Measurements from ENCODE around the gene PPP2R2B. TPM values are rescaled to one million over a fixed set of nuclear protein-coding genes. Genes with fewer than 3 reads are reported as not detected.

The PPP2R2B gene
- total RNA-seq, 1 experiment from 2014 or later, result not detected

DNA sequence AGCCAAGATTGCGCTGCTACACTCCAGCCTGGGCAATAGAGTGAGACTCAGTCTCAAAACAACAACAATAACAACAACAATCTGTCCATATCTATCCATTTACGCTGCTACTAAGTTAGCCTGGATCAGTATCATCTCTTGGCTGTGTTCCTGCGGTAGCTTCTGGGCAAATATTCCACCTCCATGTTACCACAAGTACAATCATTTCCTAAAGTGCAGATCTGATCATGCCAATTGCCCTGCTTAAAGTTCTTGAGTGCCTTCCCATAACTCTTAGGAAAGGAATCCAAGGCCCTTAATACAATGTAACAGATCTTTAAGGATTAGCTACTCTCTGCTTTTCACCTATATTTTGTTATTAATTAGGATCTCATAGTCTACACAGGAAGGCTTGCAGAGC, 15.4 kb upstream of the PPP2R2B start:
- BruUV-seq (replicated peaks), result no TSS peak
- DNase-seq (ENCODE audit: low spot score), result no peak
- Histone ChIP-seq H3K9me3 (ENCODE audit: low read depth, low read length, poor library complexity, severe bottlenecking) (no peaks in the 10 kb centered on the region), H3K27me3 (replicated peaks; ENCODE audit: insufficient read depth, low read depth, low read length, poor library complexity) (peaks cover 5% of the 10 kb centered on the region), H3K4me1 (ENCODE audit: insufficient read depth, low read length, poor library complexity, severe bottlenecking) (no peaks in the 10 kb centered on the region), H3K36me3 (ENCODE audit: insufficient read depth, low read length, poor library complexity, severe bottlenecking) (no peaks in the 10 kb centered on the region), H3K27ac (ENCODE audit: low read depth, low read length, poor library complexity, severe bottlenecking) (no peak overlapping the region), H3K4me3 (ENCODE audit: low read depth, low read length, poor library complexity, severe bottlenecking) (no peak overlapping the region)
- TF ChIP-seq, protein P1, sequence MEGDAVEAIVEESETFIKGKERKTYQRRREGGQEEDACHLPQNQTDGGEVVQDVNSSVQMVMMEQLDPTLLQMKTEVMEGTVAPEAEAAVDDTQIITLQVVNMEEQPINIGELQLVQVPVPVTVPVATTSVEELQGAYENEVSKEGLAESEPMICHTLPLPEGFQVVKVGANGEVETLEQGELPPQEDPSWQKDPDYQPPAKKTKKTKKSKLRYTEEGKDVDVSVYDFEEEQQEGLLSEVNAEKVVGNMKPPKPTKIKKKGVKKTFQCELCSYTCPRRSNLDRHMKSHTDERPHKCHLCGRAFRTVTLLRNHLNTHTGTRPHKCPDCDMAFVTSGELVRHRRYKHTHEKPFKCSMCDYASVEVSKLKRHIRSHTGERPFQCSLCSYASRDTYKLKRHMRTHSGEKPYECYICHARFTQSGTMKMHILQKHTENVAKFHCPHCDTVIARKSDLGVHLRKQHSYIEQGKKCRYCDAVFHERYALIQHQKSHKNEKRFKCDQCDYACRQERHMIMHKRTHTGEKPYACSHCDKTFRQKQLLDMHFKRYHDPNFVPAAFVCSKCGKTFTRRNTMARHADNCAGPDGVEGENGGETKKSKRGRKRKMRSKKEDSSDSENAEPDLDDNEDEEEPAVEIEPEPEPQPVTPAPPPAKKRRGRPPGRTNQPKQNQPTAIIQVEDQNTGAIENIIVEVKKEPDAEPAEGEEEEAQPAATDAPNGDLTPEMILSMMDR (conservative IDR thresholded peaks at IDR 0.05; ENCODE audit: low read depth, low read length), result no peak
- TF ChIP-seq EZH2 (IDR thresholded peaks at IDR 0.05; ENCODE audit: borderline replicate concordance, low read depth, low read length, poor library complexity, severe bottlenecking), result no peak
- ChIA-PET POLR2A (ENCODE audit: low non-redundant PET) (no interaction called here), CTCF (no interaction called here)
- intact Hi-C loops (cut with micrococcal nuclease; ENCODE audit: unreplicated experiment), result no loop called here

DNA sequence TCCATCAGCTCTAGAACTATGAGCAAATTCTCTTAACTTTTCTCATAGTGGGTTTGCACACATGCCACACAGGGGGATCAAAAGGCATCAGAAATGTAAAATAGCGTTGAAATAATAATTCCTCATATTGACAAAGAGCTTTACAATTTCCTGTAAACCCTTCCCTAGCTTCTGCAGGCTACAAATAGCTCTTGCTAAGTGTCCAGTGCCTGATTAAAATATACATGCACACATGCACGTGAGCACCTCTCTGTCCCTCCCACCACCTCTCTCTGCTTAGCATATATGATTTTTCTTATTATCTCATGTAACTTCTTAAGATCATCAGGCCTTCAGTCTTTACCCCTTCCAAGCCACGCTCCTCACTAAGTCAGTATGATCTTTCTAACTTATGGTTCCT, 13.7 kb upstream of the PPP2R2B start:
- DNase-seq (ENCODE audit: low spot score), result no peak
- Histone ChIP-seq H3K36me3 (ENCODE audit: insufficient read depth, low read length, poor library complexity, severe bottlenecking) (no peaks in the 10 kb centered on the region), H3K27ac (ENCODE audit: low read depth, low read length, poor library complexity, severe bottlenecking) (no peak overlapping the region), H3K4me1 (ENCODE audit: insufficient read depth, low read length, poor library complexity, severe bottlenecking) (no peaks in the 10 kb centered on the region), H3K27me3 (replicated peaks; ENCODE audit: insufficient read depth, low read depth, low read length, poor library complexity) (peaks cover 5% of the 10 kb centered on the region), H3K9me3 (ENCODE audit: low read depth, low read length, poor library complexity, severe bottlenecking) (no peaks in the 10 kb centered on the region), H3K4me3 (ENCODE audit: low read depth, low read length, poor library complexity, severe bottlenecking) (no peak overlapping the region)
- no TSS peak for BruUV-seq (replicated peaks)
- intact Hi-C loops (cut with micrococcal nuclease; ENCODE audit: unreplicated experiment), result no loop called here
- TF ChIP-seq EZH2 (IDR thresholded peaks at IDR 0.05; ENCODE audit: borderline replicate concordance, low read depth, low read length, poor library complexity, severe bottlenecking), result no peak
- TF ChIP-seq, protein P1 (conservative IDR thresholded peaks at IDR 0.05; ENCODE audit: low read depth, low read length), result no peak
- POLR2A ChIA-PET (ENCODE audit: low non-redundant PET), result no interaction called here
- CTCF ChIA-PET, result no interaction called here

DNA sequence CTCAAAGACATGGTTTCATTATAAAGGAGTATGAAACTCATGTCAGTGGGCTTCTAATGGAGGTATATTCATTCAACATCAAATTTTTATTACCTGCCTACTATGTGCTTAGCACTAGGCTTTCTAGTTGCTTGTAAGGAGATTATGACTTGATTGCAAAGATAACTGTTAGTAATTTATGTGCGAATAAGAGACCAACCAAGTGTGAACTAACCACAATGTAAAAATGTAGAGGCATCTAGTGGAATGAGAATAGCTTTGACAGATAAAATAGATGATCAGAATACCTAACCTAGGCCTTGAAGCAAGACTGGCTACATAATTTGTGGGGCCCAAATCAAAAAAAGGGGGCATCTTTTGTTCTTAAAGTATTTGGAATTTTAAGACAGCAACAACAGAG, 13.0 kb upstream of the PPP2R2B start:
- no peaks in the 10 kb centered on the region for H3K9me3 ChIP-seq (ENCODE audit: low read depth, low read length, poor library complexity, severe bottlenecking)
- no peaks in the 10 kb centered on the region for H3K36me3 ChIP-seq (ENCODE audit: insufficient read depth, low read length, poor library complexity, severe bottlenecking)
- peaks cover 5% of the 10 kb centered on the region for H3K27me3 ChIP-seq (replicated peaks; ENCODE audit: insufficient read depth, low read depth, low read length, poor library complexity)
- H3K4me1 ChIP-seq (ENCODE audit: insufficient read depth, low read length, poor library complexity, severe bottlenecking), result no peaks in the 10 kb centered on the region
- POLR2A ChIA-PET (ENCODE audit: low non-redundant PET), result no interaction called here
- intact Hi-C loops (cut with micrococcal nuclease; ENCODE audit: unreplicated experiment), result no loop called here
- no TSS peak for BruUV-seq (replicated peaks)
- no peak overlapping the region for H3K27ac ChIP-seq (ENCODE audit: low read depth, low read length, poor library complexity, severe bottlenecking)
- TF ChIP-seq EZH2 (IDR thresholded peaks at IDR 0.05; ENCODE audit: borderline replicate concordance, low read depth, low read length, poor library complexity, severe bottlenecking), result no peak
- TF ChIP-seq, protein P1 (conservative IDR thresholded peaks at IDR 0.05; ENCODE audit: low read depth, low read length), result no peak
- CTCF ChIA-PET, result no interaction called here
- H3K4me3 ChIP-seq (ENCODE audit: low read depth, low read length, poor library complexity, severe bottlenecking), result no peak overlapping the region
- no peak for DNase-seq (ENCODE audit: low spot score)
